ENCODE data around the gene BICC1.

BICC1 gene

GRCh38 chr10:58481569-58482109, 31.0 kb upstream of the BICC1 start:
- H3K27ac ChIP-seq (replicated peaks), result no peak overlapping the region
- H3K27me3 ChIP-seq (ENCODE audit: insufficient read depth, poor library complexity, severe bottlenecking), result no peaks in the 10 kb centered on the region
- H3K4me3 ChIP-seq (replicated peaks; ENCODE audit: insufficient read depth, low read length), result no peak overlapping the region
- no peak for DNase-seq (ENCODE audit: low read depth in 1 of 2, low spot score in 1 of 2)
- TF ChIP-seq CTCF (IDR thresholded peaks at IDR 0.05; ENCODE audit: insufficient read depth, low read length) (no peak), POLR2AphosphoS5 (IDR thresholded peaks at IDR 0.05; ENCODE audit: low read depth) (no peak)

- no peak for DNase-seq (ENCODE audit: low read depth in 1 of 2, low spot score in 1 of 2)
- Histone ChIP-seq H3K27ac (replicated peaks) (no peak overlapping the region), H3K4me3 (replicated peaks; ENCODE audit: insufficient read depth, low read length) (no peak overlapping the region), H3K27me3 (ENCODE audit: insufficient read depth, poor library complexity, severe bottlenecking) (peaks cover 2% of the 10 kb centered on the region)
- TF ChIP-seq GABPA (IDR thresholded peaks at IDR 0.05; ENCODE audit: low read depth) (no peak), SPI1 (IDR thresholded peaks at IDR 0.05; ENCODE audit: borderline replicate concordance, low read depth) (no peak), REST (IDR thresholded peaks at IDR 0.05; ENCODE audit: insufficient replicate concordance, low read depth) (no peak), POLR2AphosphoS5 (IDR thresholded peaks at IDR 0.05; ENCODE audit: low read depth) (no peak), CTCF (IDR thresholded peaks at IDR 0.05; ENCODE audit: insufficient read depth, low read length) (no peak)
Observed at GRCh38 chr10:58486821-58487220, 25.9 kb upstream of the BICC1 start.

GRCh38 chr10:58488921-58489320, 23.8 kb upstream of the BICC1 start:
- DNase-seq (ENCODE audit: low read depth in 1 of 2, low spot score in 1 of 2), result no peak
- H3K27ac ChIP-seq (replicated peaks), result no peak overlapping the region

More at GRCh38 chr10:58488921-58489320, 23.8 kb upstream of the BICC1 start:
- Histone ChIP-seq H3K4me3 (replicated peaks; ENCODE audit: insufficient read depth, low read length) (no peak overlapping the region), H3K27me3 (ENCODE audit: insufficient read depth, poor library complexity, severe bottlenecking) (peaks cover 2% of the 10 kb centered on the region)
- TF ChIP-seq SPI1 (IDR thresholded peaks at IDR 0.05; ENCODE audit: borderline replicate concordance, low read depth), result no peak
- no peak for TF ChIP-seq CTCF (IDR thresholded peaks at IDR 0.05; ENCODE audit: insufficient read depth, low read length)
- no peak for TF ChIP-seq POLR2AphosphoS5 (IDR thresholded peaks at IDR 0.05; ENCODE audit: low read depth)
- no peak for TF ChIP-seq GABPA (IDR thresholded peaks at IDR 0.05; ENCODE audit: low read depth)
- no peak for TF ChIP-seq REST (IDR thresholded peaks at IDR 0.05; ENCODE audit: insufficient replicate concordance, low read depth)

All from HL-60 (cell line).